ENCODE data around the gene R3HDM2. TPM values are rescaled to one million over a fixed set of nuclear protein-coding genes. Genes with fewer than 3 reads are reported as not detected.

Gene R3HDM2
- 33.3 and 55.6 TPM in 2 replicates for polyA plus RNA-seq

GRCh38 chr12:57430931-57431566, at the start of gene R3HDM2:
TSS of gene R3HDM2 (minus strand) at chr12:57431043. CDS start at chr12:57310428, 120,615 bp downstream.

GRCh38 chr12:57479376-57480115, 48.7 kb upstream of the R3HDM2 start, which contains the start of gene ARHGAP9:
TSS of gene ARHGAP9 (minus strand) at chr12:57479866. CDS start at chr12:57479406, 460 bp downstream.

GRCh38 chr12:57459750-57460467, 29.1 kb upstream of the R3HDM2 start, which contains the start of gene GLI1:
TSS of gene GLI1 (plus strand) at chr12:57459785. CDS start at chr12:57463692, 3,907 bp downstream.

GRCh38 chr12:57454566-57455373, 23.9 kb upstream of the R3HDM2 start, which contains the start of gene INHBE:
TSS of gene INHBE (plus strand) at chr12:57455307. CDS start at chr12:57455537, 230 bp downstream.

GRCh38 chr12:57434517-57435223, 3.8 kb upstream of the R3HDM2 start, which contains the start of gene INHBC:
TSS of gene INHBC (plus strand) at chr12:57434784. CDS start at chr12:57434887, 103 bp downstream.

GRCh38 chr12:57250956-57251355, 179.9 kb downstream of the R3HDM2 start, which contains the start of gene STAC3:
TSS of gene STAC3 (minus strand) at chr12:57251187. CDS start at chr12:57249636, 1,551 bp downstream.

GRCh38 chr12:57229634-57230380, 201.0 kb downstream of the R3HDM2 start, which contains the start of gene SHMT2:
TSS of gene SHMT2 (plus strand) at chr12:57229711. CDS start at chr12:57229779, 68 bp downstream.

GRCh38 chr12:57216014-57216911, 214.6 kb downstream of the R3HDM2 start, which contains the start of gene NXPH4:
TSS of gene NXPH4 (plus strand) at chr12:57216794. CDS start at chr12:57216970, 176 bp downstream.

Other genes with a start within 250 kb of the R3HDM2 start
- gene NXPH4, start 214.2 kb downstream of the R3HDM2 start, polyA plus RNA-seq, result 0.93 TPM in 1 of 2 replicates, not detected in the other
- gene SHMT2, start 201.3 kb downstream of the R3HDM2 start, polyA plus RNA-seq, result 3.2 and 3.9 TPM in 2 replicates
- 0.59 and 0.99 TPM in 2 replicates for gene STAC3, start 179.9 kb downstream of the R3HDM2 start, polyA plus RNA-seq
- gene INHBC, start 3.7 kb upstream of the R3HDM2 start, polyA plus RNA-seq, result not detected in 2 replicates
- 0.15 and 0.65 TPM in 2 replicates for gene INHBE, start 24.3 kb upstream of the R3HDM2 start, polyA plus RNA-seq
- gene GLI1, start 28.7 kb upstream of the R3HDM2 start, polyA plus RNA-seq, result 0.62 and 4.5 TPM in 2 replicates
- gene ARHGAP9, start 48.8 kb upstream of the R3HDM2 start, polyA plus RNA-seq, result 2.8 TPM in 1 of 2 replicates, not detected in the other
- 147 and 163 TPM in 2 replicates for gene MARS1, start 57.0 kb upstream of the R3HDM2 start, polyA plus RNA-seq
- gene DDIT3, start 89.5 kb upstream of the R3HDM2 start, polyA plus RNA-seq, result 264 and 289 TPM in 2 replicates
- gene MBD6, start 91.8 kb upstream of the R3HDM2 start, polyA plus RNA-seq, result 1.6 and 3.4 TPM in 2 replicates
- gene DCTN2, start 116.1 kb upstream of the R3HDM2 start, polyA plus RNA-seq, result 111 and 115 TPM in 2 replicates
- 24.5 and 60.6 TPM in 2 replicates for gene KIF5A, start 119.0 kb upstream of the R3HDM2 start, polyA plus RNA-seq
- gene PIP4K2C, start 160.1 kb upstream of the R3HDM2 start, polyA plus RNA-seq, result 81.0 and 95.3 TPM in 2 replicates
- 3.7 and 5.3 TPM in 2 replicates for gene DTX3, start 173.8 kb upstream of the R3HDM2 start, polyA plus RNA-seq
- not detected in 2 replicates for gene ARHGEF25, start 180.4 kb upstream of the R3HDM2 start, polyA plus RNA-seq
- gene B4GALNT1, start 202.2 kb upstream of the R3HDM2 start, polyA plus RNA-seq, result 39.3 and 50.4 TPM in 2 replicates

Measured in Purkinje cell (primary cell).